HL-60 (cell line): Measurements from ENCODE around the gene GALNT13.

Experiments used
- CTCF ChIP-seq: IDR thresholded peaks from one replicate; pipeline ENCODE4 v1.5.1; 2011; ENCODE audit warnings: low read length, control low read depth, inconsistent platforms; ENCODE audit not compliant: insufficient read depth
- GABPA ChIP-seq: IDR thresholded peaks from 2 replicates; pipeline ENCODE4 v1.6.1; 2012; ENCODE audit warnings: low read depth
- POLR2AphosphoS5 ChIP-seq: IDR thresholded peaks from 2 replicates; pipeline ENCODE4 v1.6.1; 2012; ENCODE audit warnings: low read depth
- REST ChIP-seq: IDR thresholded peaks from 2 replicates; pipeline ENCODE4 v1.6.1; 2012; ENCODE audit warnings: low read depth; ENCODE audit not compliant: insufficient replicate concordance
- SPI1 ChIP-seq: IDR thresholded peaks from 2 replicates; pipeline ENCODE4 v1.6.1; 2012; ENCODE audit warnings: low read depth, mild to moderate bottlenecking, borderline replicate concordance

DNA sequence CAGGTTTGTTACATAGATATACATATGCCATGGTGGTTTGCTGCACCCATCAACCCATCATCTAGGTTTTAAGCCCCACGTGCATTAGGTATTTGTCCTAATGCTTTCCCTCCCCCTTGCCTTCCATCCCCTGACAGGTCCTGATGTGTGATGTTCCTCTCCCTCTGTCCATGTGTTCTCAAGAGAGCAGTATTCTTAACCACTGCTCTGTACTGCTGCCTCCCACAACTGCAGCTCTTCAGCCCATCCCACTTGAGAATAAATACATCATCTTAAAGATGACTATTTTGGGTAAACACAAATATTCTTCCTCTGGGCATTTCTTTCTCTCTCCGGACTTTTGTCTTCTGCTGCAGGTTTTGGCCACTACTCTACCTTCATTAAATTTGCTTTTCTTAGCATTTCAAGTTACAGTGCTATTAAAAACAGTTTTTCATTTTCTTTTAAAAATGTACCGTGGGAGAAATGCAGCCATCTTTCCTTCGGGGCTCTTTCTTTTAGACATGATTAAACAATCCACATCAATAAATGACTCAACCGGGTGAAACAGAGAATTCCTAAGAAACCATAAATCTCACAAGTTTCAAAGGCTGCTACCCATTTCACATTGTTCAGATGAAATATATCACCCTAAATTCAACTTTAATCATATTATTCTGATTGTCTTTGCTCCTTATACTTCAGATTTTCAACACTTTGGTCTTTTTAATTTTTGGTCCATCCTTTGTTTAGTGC lies 323.4 kb downstream of the GALNT13 start:
- TF ChIP-seq CTCF (no peak), POLR2AphosphoS5 (no peak), GABPA (no peak), REST (no peak), SPI1 (no peak)
